Neural cell (in vitro differentiated cells): ENCODE data around the gene MAPK10. TPM values are rescaled to one million over a fixed set of nuclear protein-coding genes. Genes with fewer than 3 reads are reported as not detected.

ENCODE experiments used
- H2AFZ ChIP-seq: fragments of 200-600, 300-800 bp; sonication (generic), shearing (Covaris generic); 2 replicates; pipeline ENCODE4 v1.6.0; 2014; ENCODE audit warnings: low read depth, mild to moderate bottlenecking, antibody characterized with exemption, low read length, moderate library complexity
- H3F3A ChIP-seq: fragments of 200-600 bp; shearing (Covaris generic); 2 replicates; pipeline ENCODE4 v1.6.1; 2016; ENCODE audit warnings: mild to moderate bottlenecking, moderate library complexity, mixed read lengths, antibody characterized with exemption, low read length; ENCODE audit not compliant: insufficient read depth, poor library complexity, severe bottlenecking
- H3K27ac ChIP-seq: fragments of 200-600, 300-800 bp; sonication (generic), shearing (Covaris generic); 2 replicates; pipeline ENCODE4 v1.5.1; 2014; ENCODE audit warnings: mild to moderate bottlenecking, low read length, moderate library complexity
- H3K27me3 ChIP-seq: fragments of 300-800, 200-600 bp; sonication (generic), shearing (Covaris generic); 2 replicates; pipeline ENCODE4 v1.6.0; 2014; ENCODE audit warnings: mild to moderate bottlenecking, low read depth, low read length, moderate library complexity; ENCODE audit not compliant: insufficient read depth
- H3K36me3 ChIP-seq: fragments of 300-800, 200-600 bp; sonication (generic), shearing (Covaris generic); 2 replicates; pipeline ENCODE4 v1.5.1; 2014; ENCODE audit warnings: mild to moderate bottlenecking, antibody characterized with exemption, low read length, moderate library complexity; ENCODE audit not compliant: insufficient read depth
- H3K4me2 ChIP-seq: fragments of 300-800, 200-600 bp; sonication (generic), shearing (Covaris generic); 2 replicates; pipeline ENCODE4 v1.6.0; 2014; ENCODE audit warnings: mild to moderate bottlenecking, low read length
- H3K4me3 ChIP-seq: fragments of 300-800, 200-600 bp; sonication (generic), shearing (Covaris generic); 2 replicates; pipeline ENCODE4 v1.5.1; 2014; ENCODE audit warnings: mild to moderate bottlenecking, low read length, moderate library complexity
- H3K79me2 ChIP-seq: fragments of 200-600 bp; shearing (Covaris generic); replicated peaks from 2 replicates; pipeline ENCODE4 v1.6.0; 2014; ENCODE audit warnings: mild to moderate bottlenecking, low read length, moderate library complexity; ENCODE audit not compliant: insufficient read depth
- H3K9ac ChIP-seq: fragments of 300-800, 200-600 bp; sonication (generic), shearing (Covaris generic); 2 replicates; pipeline ENCODE4 v1.6.1; 2016; ENCODE audit warnings: mild to moderate bottlenecking, low read length, mixed read lengths
- H3K9me2 ChIP-seq: fragments of 200-600 bp; shearing (Covaris generic); 2 replicates; pipeline ENCODE4 v1.6.1; 2016; ENCODE audit warnings: mild to moderate bottlenecking, low read length, mixed read lengths; ENCODE audit not compliant: insufficient read depth
- H3K9me3 ChIP-seq: fragments of 200-600, 300-800 bp; sonication (generic), shearing (Covaris generic); 2 replicates; pipeline ENCODE4 v1.6.1; 2016; ENCODE audit warnings: mild to moderate bottlenecking, mixed run types, low read length, moderate library complexity, mixed read lengths
- H4K20me1 ChIP-seq: fragments of 200-600 bp; shearing (Covaris generic); 2 replicates; pipeline ENCODE4 v1.6.1; 2016; ENCODE audit warnings: mild to moderate bottlenecking, mixed run types; ENCODE audit not compliant: insufficient read depth
- CTCF ChIP-seq: fragments of 450-650 bp; IDR thresholded peaks from 2 replicates; pipeline ENCODE4 v1.5.1; 2014; ENCODE audit warnings: antibody characterized with exemption, mild to moderate bottlenecking, moderate library complexity; ENCODE audit not compliant: poor library complexity, severe bottlenecking
- EP300 ChIP-seq: fragments of 450-650 bp; conservative IDR thresholded peaks from 2 replicates; pipeline ENCODE4 v1.6.1; 2014; ENCODE audit warnings: antibody characterized with exemption, mild to moderate bottlenecking, moderate library complexity; ENCODE audit not compliant: poor library complexity, severe bottlenecking
- EZH2 ChIP-seq: fragments of 200-600, 300-800 bp; shearing (Covaris generic), sonication (generic); IDR thresholded peaks from 2 replicates; pipeline ENCODE4 v1.6.1; 2014; ENCODE audit warnings: antibody characterized with exemption, low read length, borderline replicate concordance, mild to moderate bottlenecking; ENCODE audit not compliant: insufficient read depth, poor library complexity, severe bottlenecking
- MXI1 ChIP-seq: fragments of 450-650 bp; conservative IDR thresholded peaks from 2 replicates; pipeline ENCODE4 v1.6.1; 2014; ENCODE audit warnings: antibody characterized with exemption, mild to moderate bottlenecking; ENCODE audit not compliant: poor library complexity, severe bottlenecking
- POLR2AphosphoS5 ChIP-seq: IDR thresholded peaks from 2 replicates; pipeline ENCODE4 v1.6.1; 2012
- RAD21 ChIP-seq: fragments of 450-650 bp; conservative IDR thresholded peaks from 2 replicates; pipeline ENCODE4 v1.6.1; 2014; ENCODE audit warnings: antibody characterized with exemption, mild to moderate bottlenecking, moderate library complexity
- REST ChIP-seq: IDR thresholded peaks from 2 replicates; pipeline ENCODE4 v1.6.1; 2012; ENCODE audit warnings: borderline replicate concordance
- SMC3 ChIP-seq: fragments of 450-650 bp; conservative IDR thresholded peaks from 2 replicates; pipeline ENCODE4 v1.6.1; 2014; ENCODE audit warnings: antibody characterized with exemption, mild to moderate bottlenecking, moderate library complexity; ENCODE audit not compliant: poor library complexity
- TAF1 ChIP-seq: IDR thresholded peaks from 2 replicates; pipeline ENCODE4 v1.6.1; 2012; ENCODE audit warnings: low read depth
- polyA plus RNA-seq: library from polyadenylated mRNA; depleted of rRNA; stranded (reverse); fragments of >200 nt; gene quantifications from 2 replicates; pipeline ENCODE4 v1.2.3, GENCODE V29; 2014

The MAPK10 gene
- polyA plus RNA-seq, 1 donor from 2014 or later: 91.9 TPM

- Histone ChIP-seq H3K79me2 (no peaks in the 10 kb centered on the region), H4K20me1 (no peaks in the 10 kb centered on the region), H3K4me2 (no peak overlapping the region), H3K36me3 (no peaks in the 10 kb centered on the region), H3K9me2 (no peaks in the 10 kb centered on the region), H2AFZ (no peak overlapping the region), H3K27me3 (no peaks in the 10 kb centered on the region), H3K9ac (no peak overlapping the region), H3K4me3 (no peak overlapping the region), H3F3A (no peaks in the 10 kb centered on the region), H3K9me3 (no peaks in the 10 kb centered on the region), H3K27ac (no peak overlapping the region)
- TF ChIP-seq REST (no peak), RAD21 (no peak), POLR2AphosphoS5 (no peak), MXI1 (no peak), TAF1 (no peak), CTCF (no peak), EP300 (no peak), EZH2 (no peak), SMC3 (no peak)
These were observed 260.5 kb downstream of the MAPK10 start for GRCh38 chr4:86099348-86099747.

DNA sequence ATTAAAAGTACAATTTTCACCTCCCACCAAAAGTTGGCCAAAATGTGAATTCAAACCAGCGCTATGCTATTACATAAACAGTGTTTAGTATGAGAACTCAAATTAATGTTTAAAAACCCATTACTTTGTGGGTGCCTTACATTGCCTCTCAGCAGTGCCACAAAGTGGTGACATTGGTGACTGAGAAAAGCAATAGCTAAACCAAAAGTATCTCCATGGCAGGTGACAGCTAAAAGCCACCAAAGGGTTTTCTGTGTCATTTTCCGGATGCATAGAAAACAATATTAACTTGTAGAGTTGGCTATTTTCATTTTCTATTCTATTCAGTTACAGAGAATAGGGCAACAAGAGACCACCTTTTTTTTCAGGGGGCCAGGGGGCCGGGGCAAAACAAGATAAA, 261.2 kb downstream of the MAPK10 start:
- no peak overlapping the region for H3K27ac ChIP-seq
- H3K36me3 ChIP-seq: no peaks in the 10 kb centered on the region
- no peak overlapping the region for H3K9ac ChIP-seq
- H3K9me3 ChIP-seq: no peaks in the 10 kb centered on the region
- H3K4me2 ChIP-seq: no peak overlapping the region
- H3K9me2 ChIP-seq: no peaks in the 10 kb centered on the region
- no peak for TF ChIP-seq POLR2AphosphoS5
- no peak for TF ChIP-seq CTCF
- no peak for TF ChIP-seq TAF1
- TF ChIP-seq EP300: no peak
- no peak for TF ChIP-seq REST
- no peak for TF ChIP-seq SMC3
- TF ChIP-seq RAD21: no peak
- no peak for TF ChIP-seq MXI1
- TF ChIP-seq EZH2: no peak
- H4K20me1 ChIP-seq: no peaks in the 10 kb centered on the region
- no peak overlapping the region for H3K4me3 ChIP-seq
- no peaks in the 10 kb centered on the region for H3K27me3 ChIP-seq
- no peaks in the 10 kb centered on the region for H3K79me2 ChIP-seq
- H3F3A ChIP-seq: no peaks in the 10 kb centered on the region
- H2AFZ ChIP-seq: no peak overlapping the region
